ENCODE measurements around the gene SOWAHC. TPM values are rescaled to one million over a fixed set of nuclear protein-coding genes. Genes with fewer than 3 reads are reported as not detected.

SOWAHC gene
- total and polyA plus RNA-seq, 2 of the 13 experiments (the other 11 are each of a cell fraction or from before 2014, with no cell fraction given), result 21.2 to 22.5 TPM

- TF ChIP-seq PRDM10 (CRISPR knock-in tag; IDR thresholded peaks at IDR 0.05; ENCODE audit: low read depth) (no peak), KLF9 (CRISPR knock-in tag; IDR thresholded peaks at IDR 0.05; ENCODE audit: low read depth) (no peak), ZNF747 (CRISPR knock-in tag; IDR thresholded peaks at IDR 0.05; ENCODE audit: borderline replicate concordance) (no peak; the same call in 1 of the 2 replicates), TOE1 (CRISPR knock-in tag; IDR thresholded peaks at IDR 0.05) (no peak), ZNF292 (CRISPR knock-in tag; IDR thresholded peaks at IDR 0.05; ENCODE audit: borderline replicate concordance, low read depth) (peak; percentile 72), SP2 (CRISPR knock-in tag; IDR thresholded peaks at IDR 0.05) (no peak), ZNF18 (CRISPR knock-in tag; IDR thresholded peaks at IDR 0.05; ENCODE audit: insufficient replicate concordance) (no peak), ZBTB42 (CRISPR knock-in tag; IDR thresholded peaks at IDR 0.05) (no peak), CBX2 (IDR thresholded peaks at IDR 0.05; ENCODE audit: low read depth, low read length) (no peak), CBX2 (CRISPR knock-in tag; IDR thresholded peaks at IDR 0.05; ENCODE audit: low read depth) (no peak), STAT5B (CRISPR knock-in tag; IDR thresholded peaks at IDR 0.05) (no peak), PCBP2 (optimal IDR thresholded peaks at IDR 0.05; ENCODE audit: low read depth, low read length, poor library complexity, severe bottlenecking) (no peak), ZNF710 (CRISPR knock-in tag; IDR thresholded peaks at IDR 0.05; ENCODE audit: borderline replicate concordance) (no peak; the same call in 1 of the 2 replicates), FOXP4 (CRISPR knock-in tag; IDR thresholded peaks at IDR 0.05) (peak; percentile 38; the same call in 1 of the 2 replicates), ZBTB37 (CRISPR knock-in tag; IDR thresholded peaks at IDR 0.05) (no peak), SCMH1 (CRISPR knock-in tag; IDR thresholded peaks at IDR 0.05; ENCODE audit: borderline replicate concordance) (no peak), ZNF552 (CRISPR knock-in tag; IDR thresholded peaks at IDR 0.05; ENCODE audit: borderline replicate concordance) (no peak)
These were observed 16.6 kb downstream of the SOWAHC start (continued) for GRCh38 chr2:109630441-109631430.
